HEK293 (cell line): ENCODE measurements around the gene ABLIM3.

Source experiments
- CTCF ChIA-PET: fragments of 350-600 bp; formaldehyde crosslinking; extraction: SDS; loops from one replicate; lab custom pipeline; 2021; ENCODE audit warnings: antibody characterized with exemption; lab: Yijun Ruan, JAX
- POLR2A ChIA-PET: fragments of 300-600 bp; formaldehyde crosslinking; extraction: SDS; loops from one replicate; lab custom pipeline; 2020; ENCODE audit warnings: antibody characterized with exemption, inconsistent platforms; lab: Yijun Ruan, JAX
- H3K27ac ChIP-seq: fragments of 200-500 bp; sonication (Bioruptor generic); 2 replicates; pipeline ENCODE4 v1.5.1; 2014; ENCODE audit warnings: low read depth, low read length, control low read depth, inconsistent platforms; ENCODE audit errors: extremely low read depth
- H3K36me3 ChIP-seq, 2 experiments: fragments of 200-500 bp in 1 of 2; sonication (Bioruptor generic) in 1 of 2; 1 replicate in 1 of 2; 2 replicates in 1 of 2; pipeline ENCODE4 v1.5.1; 2014 to 2017; ENCODE audit warnings: inconsistent platforms in 2 of 2, low read length in 2 of 2; ENCODE audit not compliant: control insufficient read depth in 2 of 2, insufficient read depth in 1 of 2
- H3K4me1 ChIP-seq: fragments of 200-500 bp; sonication (Bioruptor generic); 2 replicates; pipeline ENCODE4 v1.5.1; 2014; ENCODE audit warnings: mild to moderate bottlenecking, low read length, inconsistent platforms; ENCODE audit not compliant: control insufficient read depth, insufficient read depth
- H3K4me3 ChIP-seq: 2 replicates; pipeline ENCODE4 v1.5.1; 2011; ENCODE audit warnings: low read depth, mild to moderate bottlenecking, control low read depth, low read length, moderate library complexity
- H3K9me3 ChIP-seq: fragments of 200-500 bp; sonication (Bioruptor generic); 2 replicates; pipeline ENCODE4 v1.5.1; 2014; ENCODE audit warnings: low read depth, low read length, inconsistent platforms; ENCODE audit not compliant: control insufficient read depth, insufficient read depth
- GFI1B ChIP-seq: fragments of 450-650 bp; formaldehyde crosslinking; IDR thresholded peaks from 2 replicates; pipeline ENCODE4 v1.5.1; 2016; ENCODE audit warnings: missing biosample characterization, missing genetic modification characterization
- GLI4 ChIP-seq: fragments of 450-650 bp; formaldehyde crosslinking; IDR thresholded peaks from 2 replicates; pipeline ENCODE4 v1.5.1; 2016; ENCODE audit warnings: missing biosample characterization, missing genetic modification characterization
- KLF1 ChIP-seq: fragments of 450-650 bp; formaldehyde crosslinking; IDR thresholded peaks from 2 replicates; pipeline ENCODE4 v1.5.1; 2016; ENCODE audit warnings: missing biosample characterization, missing genetic modification characterization
- RBAK ChIP-seq: fragments of 450-650 bp; formaldehyde crosslinking; IDR thresholded peaks from 2 replicates; pipeline ENCODE4 v1.5.1; 2016; ENCODE audit warnings: missing biosample characterization, missing genetic modification characterization
- SETDB1 ChIP-seq: IDR thresholded peaks from one replicate; pipeline ENCODE4 v1.6.1; 2017; ENCODE audit warnings: mild to moderate bottlenecking, low read length, moderate library complexity, mixed read lengths; ENCODE audit not compliant: insufficient read length
- ZNF10 ChIP-seq: fragments of 450-650 bp; formaldehyde crosslinking; IDR thresholded peaks from 2 replicates; pipeline ENCODE4 v1.5.1; 2017; ENCODE audit warnings: missing biosample characterization, missing genetic modification characterization
- ZNF132 ChIP-seq: fragments of 450-650 bp; formaldehyde crosslinking; IDR thresholded peaks from 2 replicates; pipeline ENCODE4 v1.5.1; 2017; ENCODE audit warnings: missing biosample characterization, missing genetic modification characterization, borderline replicate concordance
- ZNF146 ChIP-seq: fragments of 450-650 bp; formaldehyde crosslinking; IDR thresholded peaks from 2 replicates; pipeline ENCODE4 v1.5.1; 2016; ENCODE audit warnings: missing biosample characterization, missing genetic modification characterization
- ZNF175 ChIP-seq: fragments of 450-650 bp; formaldehyde crosslinking; IDR thresholded peaks from 2 replicates; pipeline ENCODE4 v1.5.1; 2016; ENCODE audit warnings: missing biosample characterization, missing genetic modification characterization
- ZNF239 ChIP-seq: fragments of 450-650 bp; formaldehyde crosslinking; IDR thresholded peaks from 2 replicates; pipeline ENCODE4 v1.5.1; 2016; ENCODE audit warnings: missing biosample characterization, missing genetic modification characterization
- ZNF274 ChIP-seq, 2 experiments: fragments of 200-500 bp in 1 of 2; fragments of 450-650 bp in 1 of 2; sonication (Bioruptor generic) in 1 of 2; formaldehyde crosslinking in 1 of 2; IDR thresholded peaks; 2 replicates each; pipeline versions ENCODE4 v1.5.1 to v1.6.1; 2014 to 2016; ENCODE audit warnings: borderline replicate concordance in 1 of 2, inconsistent platforms in 1 of 2, low read length in 1 of 2, missing biosample characterization in 1 of 2, missing genetic modification characterization in 1 of 2
- ZNF292 ChIP-seq: fragments of 450-650 bp; formaldehyde crosslinking; IDR thresholded peaks from 2 replicates; pipeline ENCODE4 v1.5.1; 2016; ENCODE audit warnings: low read depth, missing biosample characterization, missing genetic modification characterization, borderline replicate concordance
- ZNF37A ChIP-seq: fragments of 450-650 bp; IDR thresholded peaks from 2 replicates; pipeline ENCODE4 v1.5.1; 2018; ENCODE audit warnings: missing biosample characterization, missing genetic modification characterization
- ZNF426 ChIP-seq: fragments of 450-650 bp; formaldehyde crosslinking; IDR thresholded peaks from 2 replicates; pipeline ENCODE4 v1.5.1; 2017; ENCODE audit warnings: missing biosample characterization, missing genetic modification characterization, mild to moderate bottlenecking, inconsistent platforms, moderate library complexity
- ZNF530 ChIP-seq: fragments of 450-650 bp; formaldehyde crosslinking; IDR thresholded peaks from 2 replicates; pipeline ENCODE4 v1.5.1; 2016; ENCODE audit warnings: low read depth, missing biosample characterization, missing genetic modification characterization
- ZNF558 ChIP-seq: fragments of 450-650 bp; formaldehyde crosslinking; IDR thresholded peaks from 2 replicates; pipeline ENCODE4 v1.5.1; 2016; ENCODE audit warnings: missing biosample characterization, missing genetic modification characterization
- ZNF610 ChIP-seq: fragments of 450-650 bp; formaldehyde crosslinking; IDR thresholded peaks from 2 replicates; pipeline ENCODE4 v1.5.1; 2016; ENCODE audit warnings: missing biosample characterization, missing genetic modification characterization, borderline replicate concordance
- ZNF624 ChIP-seq: fragments of 450-650 bp; formaldehyde crosslinking; IDR thresholded peaks from 2 replicates; pipeline ENCODE4 v1.5.1; 2017; ENCODE audit warnings: missing biosample characterization, missing genetic modification characterization
- ZNF660 ChIP-seq: fragments of 450-650 bp; IDR thresholded peaks from 2 replicates; pipeline ENCODE4 v1.5.1; 2018; ENCODE audit warnings: missing biosample characterization, mild to moderate bottlenecking, missing genetic modification characterization
- ZNF677 ChIP-seq: fragments of 450-650 bp; IDR thresholded peaks from 2 replicates; pipeline ENCODE4 v1.5.0; 2018; ENCODE audit warnings: missing biosample characterization, mild to moderate bottlenecking, missing genetic modification characterization, moderate library complexity
- ZNF768 ChIP-seq: fragments of 450-650 bp; formaldehyde crosslinking; IDR thresholded peaks from 2 replicates; pipeline ENCODE4 v1.5.1; 2018; ENCODE audit warnings: missing biosample characterization, mild to moderate bottlenecking, missing genetic modification characterization
- TF ChIP-seq, protein P1 (sequence below): fragments of 450-650 bp; formaldehyde crosslinking; IDR thresholded peaks from 2 replicates; pipeline ENCODE4 v1.5.1; 2016; ENCODE audit warnings: missing biosample characterization, missing genetic modification characterization
- TF ChIP-seq, protein P2 (sequence below): fragments of 450-650 bp; formaldehyde crosslinking; IDR thresholded peaks from 2 replicates; pipeline ENCODE4 v1.5.1; 2016; ENCODE audit warnings: missing biosample characterization, missing genetic modification characterization
- TF ChIP-seq, protein P3 (sequence below): fragments of 450-650 bp; formaldehyde crosslinking; IDR thresholded peaks from 2 replicates; pipeline ENCODE4 v1.5.1; 2016; ENCODE audit warnings: missing biosample characterization, missing genetic modification characterization
- TF ChIP-seq, protein P4 (sequence below): fragments of 450-650 bp; IDR thresholded peaks from 2 replicates; pipeline ENCODE4 v1.5.1; 2018; ENCODE audit warnings: missing biosample characterization, missing genetic modification characterization

Gene ABLIM3

DNA sequence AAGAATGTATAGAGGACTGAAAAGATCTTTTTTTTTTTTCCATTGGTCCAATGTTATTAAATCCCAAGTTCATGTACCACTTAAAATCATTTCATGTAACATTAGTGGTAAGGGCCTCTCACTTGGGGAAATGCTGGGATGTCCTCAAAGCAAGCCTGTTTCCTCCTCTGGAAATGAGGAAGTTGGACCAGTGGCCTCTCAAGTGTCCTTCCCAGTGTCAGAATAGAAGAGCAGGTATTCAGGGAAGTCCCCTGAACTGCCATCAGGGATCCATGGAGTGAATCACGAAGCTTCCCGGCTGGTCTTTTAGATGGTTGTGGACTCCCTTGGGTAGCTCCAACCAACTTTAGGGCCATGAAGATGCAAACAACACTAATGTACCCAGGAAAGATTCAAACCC is 75.2 kb downstream of the ABLIM3 start:
- H3K4me1 ChIP-seq, result no peaks in the 10 kb centered on the region; the same call in 1 of the 2 replicates

DNA sequence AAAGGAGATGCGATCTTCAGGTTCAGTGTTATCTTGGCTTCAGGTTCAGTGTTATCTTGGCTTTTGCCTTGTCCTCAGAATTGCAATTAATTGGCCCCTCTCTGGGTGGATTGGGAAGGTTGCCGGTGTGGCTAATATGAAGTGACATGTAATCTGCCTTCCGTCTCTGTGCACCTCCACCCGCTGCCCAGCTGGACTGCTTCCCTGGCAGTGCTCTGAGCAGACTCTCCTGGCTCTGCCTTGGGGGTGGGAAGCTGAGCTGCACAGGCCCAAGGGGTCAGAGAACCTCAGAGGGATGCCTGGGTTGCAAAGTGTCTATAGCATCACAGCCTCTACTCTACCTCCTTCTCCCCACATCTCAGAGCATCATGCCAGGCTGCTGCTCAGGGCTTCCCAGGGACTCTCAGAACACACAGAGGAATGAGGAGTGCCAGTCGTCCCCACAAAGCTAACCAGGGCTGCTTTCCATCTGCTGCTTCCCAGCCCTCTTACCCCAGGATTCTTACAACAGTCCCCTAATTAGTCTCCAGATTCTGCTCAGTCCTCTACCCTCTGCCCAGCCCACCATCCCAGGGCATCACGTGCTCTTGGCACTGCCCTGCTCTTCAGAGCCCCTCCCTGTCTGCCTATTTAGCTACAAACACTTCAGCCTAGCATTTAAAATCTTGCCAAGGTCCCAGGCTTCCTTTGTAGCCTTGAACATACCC is 76.0 kb downstream of the ABLIM3 start:
- TF ChIP-seq KLF1, result no peak
- TF ChIP-seq SETDB1, result no peak
- TF ChIP-seq ZNF10 (tag by site-specific recombination), result no peak
- TF ChIP-seq ZNF558 (tag by site-specific recombination), result no peak
- TF ChIP-seq, protein P1, sequence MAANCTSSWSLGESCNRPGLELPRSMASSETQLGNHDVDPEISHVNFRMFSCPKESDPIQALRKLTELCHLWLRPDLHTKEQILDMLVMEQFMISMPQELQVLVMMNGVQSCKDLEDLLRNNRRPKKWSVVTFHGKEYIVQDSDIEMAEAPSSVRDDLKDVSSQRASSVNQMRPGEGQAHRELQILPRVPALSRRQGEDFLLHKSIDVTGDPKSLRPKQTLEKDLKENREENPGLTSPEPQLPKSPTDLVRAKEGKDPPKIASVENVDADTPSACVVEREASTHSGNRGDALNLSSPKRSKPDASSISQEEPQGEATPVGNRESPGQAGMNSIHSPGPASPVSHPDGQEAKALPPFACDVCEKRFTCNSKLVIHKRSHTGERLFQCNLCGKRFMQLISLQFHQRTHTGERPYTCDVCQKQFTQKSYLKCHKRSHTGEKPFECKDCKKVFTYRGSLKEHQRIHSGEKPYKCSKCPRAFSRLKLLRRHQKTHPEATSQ (tag by site-specific recombination), result no peak
- TF ChIP-seq, protein P2, sequence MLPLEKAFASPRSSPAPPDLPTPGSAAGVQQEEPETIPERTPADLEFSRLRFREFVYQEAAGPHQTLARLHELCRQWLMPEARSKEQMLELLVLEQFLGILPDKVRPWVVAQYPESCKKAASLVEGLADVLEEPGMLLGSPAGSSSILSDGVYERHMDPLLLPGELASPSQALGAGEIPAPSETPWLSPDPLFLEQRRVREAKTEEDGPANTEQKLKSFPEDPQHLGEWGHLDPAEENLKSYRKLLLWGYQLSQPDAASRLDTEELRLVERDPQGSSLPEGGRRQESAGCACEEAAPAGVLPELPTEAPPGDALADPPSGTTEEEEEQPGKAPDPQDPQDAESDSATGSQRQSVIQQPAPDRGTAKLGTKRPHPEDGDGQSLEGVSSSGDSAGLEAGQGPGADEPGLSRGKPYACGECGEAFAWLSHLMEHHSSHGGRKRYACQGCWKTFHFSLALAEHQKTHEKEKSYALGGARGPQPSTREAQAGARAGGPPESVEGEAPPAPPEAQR (tag by site-specific recombination), result no peak
- TF ChIP-seq GLI4, result no peak
- ChIA-PET POLR2A (no interaction called here), CTCF (interaction anchor here (0.7 to 1.4 kb wide), 4 partner anchors 11 to 97 kb away, joined by 3 to 4 read pairs (median 4); partner anchors contain the start of gene ABLIM3)
- Histone ChIP-seq H3K9me3 (no peaks in the 10 kb centered on the region), H3K27ac (no peak overlapping the region), H3K4me1 (no peaks in the 10 kb centered on the region; the same call in 1 of the 2 replicates), H3K4me3 (no peak overlapping the region), H3K36me3 (no peaks in the 10 kb centered on the region)

More for the DNA sequence above, 75.2 kb downstream of the ABLIM3 start:
- TF ChIP-seq ZNF530 (no peak), ZNF677 (no peak), ZNF624 (tag by site-specific recombination) (no peak), ZNF239 (tag by site-specific recombination) (no peak), ZNF610 (no peak), ZNF132 (tag by site-specific recombination) (no peak), ZNF37A (no peak), ZNF274 (IDR thresholded peaks at IDR 0.05; ENCODE audit: low read length) (no peak), ZNF274 (tag by site-specific recombination; IDR thresholded peaks at IDR 0.05; ENCODE audit: borderline replicate concordance) (no peak), ZNF768 (tag by site-specific recombination) (no peak), GFI1B (tag by site-specific recombination) (no peak), ZNF426 (tag by site-specific recombination) (no peak), ZNF660 (tag by site-specific recombination) (no peak), RBAK (tag by site-specific recombination) (no peak), ZNF175 (tag by site-specific recombination) (no peak), ZNF292 (no peak), ZNF146 (no peak)
- TF ChIP-seq, protein P3, sequence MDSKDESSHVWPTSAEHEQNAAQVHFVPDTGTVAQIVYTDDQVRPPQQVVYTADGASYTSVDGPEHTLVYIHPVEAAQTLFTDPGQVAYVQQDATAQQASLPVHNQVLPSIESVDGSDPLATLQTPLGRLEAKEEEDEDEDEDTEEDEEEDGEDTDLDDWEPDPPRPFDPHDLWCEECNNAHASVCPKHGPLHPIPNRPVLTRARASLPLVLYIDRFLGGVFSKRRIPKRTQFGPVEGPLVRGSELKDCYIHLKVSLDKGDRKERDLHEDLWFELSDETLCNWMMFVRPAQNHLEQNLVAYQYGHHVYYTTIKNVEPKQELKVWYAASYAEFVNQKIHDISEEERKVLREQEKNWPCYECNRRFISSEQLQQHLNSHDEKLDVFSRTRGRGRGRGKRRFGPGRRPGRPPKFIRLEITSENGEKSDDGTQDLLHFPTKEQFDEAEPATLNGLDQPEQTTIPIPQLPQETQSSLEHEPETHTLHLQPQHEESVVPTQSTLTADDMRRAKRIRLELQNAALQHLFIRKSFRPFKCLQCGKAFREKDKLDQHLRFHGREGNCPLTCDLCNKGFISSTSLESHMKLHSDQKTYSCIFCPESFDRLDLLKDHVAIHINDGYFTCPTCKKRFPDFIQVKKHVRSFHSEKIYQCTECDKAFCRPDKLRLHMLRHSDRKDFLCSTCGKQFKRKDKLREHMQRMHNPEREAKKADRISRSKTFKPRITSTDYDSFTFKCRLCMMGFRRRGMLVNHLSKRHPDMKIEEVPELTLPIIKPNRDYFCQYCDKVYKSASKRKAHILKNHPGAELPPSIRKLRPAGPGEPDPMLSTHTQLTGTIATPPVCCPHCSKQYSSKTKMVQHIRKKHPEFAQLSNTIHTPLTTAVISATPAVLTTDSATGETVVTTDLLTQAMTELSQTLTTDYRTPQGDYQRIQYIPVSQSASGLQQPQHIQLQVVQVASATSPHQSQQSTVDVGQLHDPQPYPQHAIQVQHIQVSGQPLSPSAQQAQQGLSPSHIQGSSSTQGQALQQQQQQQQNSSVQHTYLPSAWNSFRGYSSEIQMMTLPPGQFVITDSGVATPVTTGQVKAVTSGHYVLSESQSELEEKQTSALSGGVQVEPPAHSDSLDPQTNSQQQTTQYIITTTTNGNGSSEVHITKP (tag by site-specific recombination), result no peak
- TF ChIP-seq, protein P4, sequence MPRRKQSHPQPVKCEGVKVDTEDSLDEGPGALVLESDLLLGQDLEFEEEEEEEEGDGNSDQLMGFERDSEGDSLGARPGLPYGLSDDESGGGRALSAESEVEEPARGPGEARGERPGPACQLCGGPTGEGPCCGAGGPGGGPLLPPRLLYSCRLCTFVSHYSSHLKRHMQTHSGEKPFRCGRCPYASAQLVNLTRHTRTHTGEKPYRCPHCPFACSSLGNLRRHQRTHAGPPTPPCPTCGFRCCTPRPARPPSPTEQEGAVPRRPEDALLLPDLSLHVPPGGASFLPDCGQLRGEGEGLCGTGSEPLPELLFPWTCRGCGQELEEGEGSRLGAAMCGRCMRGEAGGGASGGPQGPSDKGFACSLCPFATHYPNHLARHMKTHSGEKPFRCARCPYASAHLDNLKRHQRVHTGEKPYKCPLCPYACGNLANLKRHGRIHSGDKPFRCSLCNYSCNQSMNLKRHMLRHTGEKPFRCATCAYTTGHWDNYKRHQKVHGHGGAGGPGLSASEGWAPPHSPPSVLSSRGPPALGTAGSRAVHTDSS (tag by site-specific recombination), result no peak
- Histone ChIP-seq H3K36me3 (no peaks in the 10 kb centered on the region), H3K4me3 (no peak overlapping the region), H3K9me3 (no peaks in the 10 kb centered on the region), H3K27ac (no peak overlapping the region)
- POLR2A ChIA-PET, result no interaction called here
- CTCF ChIA-PET, result interaction anchor here (0.7 to 1.2 kb wide), 2 partner anchors 53 to 97 kb away, joined by 3 to 6 read pairs; no protein-coding TSS in a partner anchor
